ENCODE results near the gene CXCL6.

- TF ChIP-seq CTCF (conservative IDR thresholded peaks at IDR 0.05; ENCODE audit: low read length) (no peak), EZH2phosphoT487 (IDR thresholded peaks at IDR 0.05; ENCODE audit: borderline replicate concordance) (no peak)
Observed at GRCh38 chr4:73841243-73841925, 4.9 kb downstream of the CXCL6 start.
